HEK293 (cell line): ENCODE data around the gene GLIS1.

Experiments
- CTCF ChIA-PET: fragments of 350-600 bp; formaldehyde crosslinking; extraction: SDS; loops from one replicate; lab custom pipeline; 2021; ENCODE audit warnings: antibody characterized with exemption; lab: Yijun Ruan, JAX
- POLR2A ChIA-PET: fragments of 300-600 bp; formaldehyde crosslinking; extraction: SDS; loops from one replicate; lab custom pipeline; 2020; ENCODE audit warnings: antibody characterized with exemption, inconsistent platforms; lab: Yijun Ruan, JAX
- H3K27ac ChIP-seq: fragments of 200-500 bp; sonication (Bioruptor generic); 2 replicates; pipeline ENCODE4 v1.5.1; 2014; ENCODE audit warnings: low read depth, low read length, control low read depth, inconsistent platforms; ENCODE audit errors: extremely low read depth
- H3K36me3 ChIP-seq, 2 experiments: fragments of 200-500 bp in 1 of 2; sonication (Bioruptor generic) in 1 of 2; 1 replicate in 1 of 2; 2 replicates in 1 of 2; pipeline ENCODE4 v1.5.1; 2014 to 2017; ENCODE audit warnings: inconsistent platforms in 2 of 2, low read length in 2 of 2; ENCODE audit not compliant: control insufficient read depth in 2 of 2, insufficient read depth in 1 of 2
- H3K4me1 ChIP-seq: fragments of 200-500 bp; sonication (Bioruptor generic); 2 replicates; pipeline ENCODE4 v1.5.1; 2014; ENCODE audit warnings: mild to moderate bottlenecking, low read length, inconsistent platforms; ENCODE audit not compliant: control insufficient read depth, insufficient read depth
- H3K4me3 ChIP-seq: 2 replicates; pipeline ENCODE4 v1.5.1; 2011; ENCODE audit warnings: low read depth, mild to moderate bottlenecking, control low read depth, low read length, moderate library complexity
- H3K9me3 ChIP-seq: fragments of 200-500 bp; sonication (Bioruptor generic); 2 replicates; pipeline ENCODE4 v1.5.1; 2014; ENCODE audit warnings: low read depth, low read length, inconsistent platforms; ENCODE audit not compliant: control insufficient read depth, insufficient read depth
- BCL6B ChIP-seq: fragments of 450-650 bp; formaldehyde crosslinking; IDR thresholded peaks from 2 replicates; pipeline ENCODE4 v1.5.1; 2017; ENCODE audit warnings: missing biosample characterization, missing genetic modification characterization
- GLI4 ChIP-seq: fragments of 450-650 bp; formaldehyde crosslinking; IDR thresholded peaks from 2 replicates; pipeline ENCODE4 v1.5.1; 2016; ENCODE audit warnings: missing biosample characterization, missing genetic modification characterization
- HOXD13 ChIP-seq: sonication (generic); formaldehyde crosslinking; IDR thresholded peaks from 2 replicates; pipeline ENCODE4 v1.8.0; 2022; ENCODE audit warnings: missing genetic modification reagents, borderline replicate concordance
- KLF1 ChIP-seq: fragments of 450-650 bp; formaldehyde crosslinking; IDR thresholded peaks from 2 replicates; pipeline ENCODE4 v1.5.1; 2016; ENCODE audit warnings: missing biosample characterization, missing genetic modification characterization
- MZF1 ChIP-seq: fragments of 450-650 bp; formaldehyde crosslinking; IDR thresholded peaks from 2 replicates; pipeline ENCODE4 v1.5.1; 2017; ENCODE audit warnings: missing biosample characterization, missing genetic modification characterization, borderline replicate concordance
- ZBTB44 ChIP-seq: fragments of 450-650 bp; IDR thresholded peaks from 2 replicates; pipeline ENCODE4 v1.5.1; 2018; ENCODE audit warnings: missing biosample characterization, mild to moderate bottlenecking, missing genetic modification characterization
- ZEB2 ChIP-seq: fragments of 450-650 bp; formaldehyde crosslinking; IDR thresholded peaks from 2 replicates; pipeline ENCODE4 v1.5.1; 2016; ENCODE audit warnings: missing biosample characterization, missing genetic modification characterization
- ZNF10 ChIP-seq: fragments of 450-650 bp; formaldehyde crosslinking; IDR thresholded peaks from 2 replicates; pipeline ENCODE4 v1.5.1; 2017; ENCODE audit warnings: missing biosample characterization, missing genetic modification characterization
- ZNF132 ChIP-seq: fragments of 450-650 bp; formaldehyde crosslinking; IDR thresholded peaks from 2 replicates; pipeline ENCODE4 v1.5.1; 2017; ENCODE audit warnings: missing biosample characterization, missing genetic modification characterization, borderline replicate concordance
- ZNF138 ChIP-seq: fragments of 450-650 bp; formaldehyde crosslinking; IDR thresholded peaks from 2 replicates; pipeline ENCODE4 v1.5.1; 2016; ENCODE audit warnings: missing biosample characterization, missing genetic modification characterization, borderline replicate concordance
- ZNF146 ChIP-seq: fragments of 450-650 bp; formaldehyde crosslinking; IDR thresholded peaks from 2 replicates; pipeline ENCODE4 v1.5.1; 2016; ENCODE audit warnings: missing biosample characterization, missing genetic modification characterization
- ZNF174 ChIP-seq: fragments of 450-650 bp; formaldehyde crosslinking; IDR thresholded peaks from 2 replicates; pipeline ENCODE4 v1.5.0; 2017; ENCODE audit warnings: missing biosample characterization, mild to moderate bottlenecking, missing genetic modification characterization
- ZNF2 ChIP-seq: fragments of 450-650 bp; formaldehyde crosslinking; IDR thresholded peaks from 2 replicates; pipeline ENCODE4 v1.5.1; 2016; ENCODE audit warnings: missing biosample characterization, missing genetic modification characterization
- ZNF202 ChIP-seq: fragments of 450-650 bp; formaldehyde crosslinking; IDR thresholded peaks from 2 replicates; pipeline ENCODE4 v1.5.1; 2016; ENCODE audit warnings: missing biosample characterization, missing genetic modification characterization, borderline replicate concordance
- ZNF362 ChIP-seq: fragments of 450-650 bp; formaldehyde crosslinking; IDR thresholded peaks from 2 replicates; pipeline ENCODE4 v1.5.1; 2016; ENCODE audit warnings: missing biosample characterization, missing genetic modification characterization
- ZNF394 ChIP-seq: fragments of 450-650 bp; formaldehyde crosslinking; IDR thresholded peaks from 2 replicates; pipeline ENCODE4 v1.5.1; 2016; ENCODE audit warnings: missing biosample characterization, missing genetic modification characterization, mild to moderate bottlenecking, moderate library complexity, borderline replicate concordance
- ZNF510 ChIP-seq: fragments of 450-650 bp; formaldehyde crosslinking; IDR thresholded peaks from 2 replicates; pipeline ENCODE4 v1.5.1; 2018; ENCODE audit warnings: mild to moderate bottlenecking, missing genetic modification characterization, missing biosample characterization; ENCODE audit not compliant: insufficient replicate concordance
- ZNF561 ChIP-seq: fragments of 450-650 bp; IDR thresholded peaks from 2 replicates; pipeline ENCODE4 v1.5.1; 2018; ENCODE audit warnings: missing biosample characterization, missing genetic modification characterization, borderline replicate concordance
- ZNF623 ChIP-seq: fragments of 450-650 bp; formaldehyde crosslinking; IDR thresholded peaks from 2 replicates; pipeline ENCODE4 v1.5.1; 2016; ENCODE audit warnings: missing biosample characterization, missing genetic modification characterization
- ZNF639 ChIP-seq: fragments of 450-650 bp; formaldehyde crosslinking; IDR thresholded peaks from 2 replicates; pipeline ENCODE4 v1.5.1; 2016; ENCODE audit warnings: missing biosample characterization, missing genetic modification characterization
- ZNF654 ChIP-seq: fragments of 450-650 bp; formaldehyde crosslinking; IDR thresholded peaks from 2 replicates; pipeline ENCODE4 v1.5.1; 2016; ENCODE audit warnings: low read depth, missing biosample characterization, missing genetic modification characterization
- ZNF660 ChIP-seq: fragments of 450-650 bp; IDR thresholded peaks from 2 replicates; pipeline ENCODE4 v1.5.1; 2018; ENCODE audit warnings: missing biosample characterization, mild to moderate bottlenecking, missing genetic modification characterization
- ZNF664 ChIP-seq: fragments of 450-650 bp; formaldehyde crosslinking; IDR thresholded peaks from 2 replicates; pipeline ENCODE4 v1.5.1; 2016; ENCODE audit warnings: missing biosample characterization, missing genetic modification characterization
- ZNF677 ChIP-seq: fragments of 450-650 bp; IDR thresholded peaks from 2 replicates; pipeline ENCODE4 v1.5.0; 2018; ENCODE audit warnings: missing biosample characterization, mild to moderate bottlenecking, missing genetic modification characterization, moderate library complexity
- ZNF768 ChIP-seq: fragments of 450-650 bp; formaldehyde crosslinking; IDR thresholded peaks from 2 replicates; pipeline ENCODE4 v1.5.1; 2018; ENCODE audit warnings: missing biosample characterization, mild to moderate bottlenecking, missing genetic modification characterization
- ZSCAN4 ChIP-seq: fragments of 450-650 bp; formaldehyde crosslinking; IDR thresholded peaks from 2 replicates; pipeline ENCODE4 v1.5.1; 2017; ENCODE audit warnings: missing biosample characterization, missing genetic modification characterization

The GLIS1 gene

GRCh38 chr1:53468374-53468773 is 270.6 kb downstream of the GLIS1 start:
- no peaks in the 10 kb centered on the region for H3K36me3 ChIP-seq
- no peak overlapping the region for H3K4me3 ChIP-seq
- no peaks in the 10 kb centered on the region for H3K4me1 ChIP-seq
- POLR2A ChIA-PET = no interaction called here
- H3K27ac ChIP-seq = no peak overlapping the region
- H3K9me3 ChIP-seq = no peaks in the 10 kb centered on the region
- no peak for TF ChIP-seq ZNF202
- no peak for TF ChIP-seq ZNF561 (tag by site-specific recombination)
- TF ChIP-seq HOXD13 (CRISPR knock-in tag) = no peak
- no peak for TF ChIP-seq ZNF677 (tag by site-specific recombination)
- TF ChIP-seq ZNF132 (tag by site-specific recombination) = no peak
- TF ChIP-seq BCL6B (tag by site-specific recombination) = no peak
- no peak for TF ChIP-seq ZNF623
- no peak for TF ChIP-seq ZNF639 (tag by site-specific recombination)
- no peak for TF ChIP-seq ZNF138 (tag by site-specific recombination)
- no peak for TF ChIP-seq ZNF362
- no peak for TF ChIP-seq ZBTB44 (tag by site-specific recombination)
- TF ChIP-seq MZF1 (tag by site-specific recombination) = no peak
- no peak for TF ChIP-seq ZNF664
- no peak for TF ChIP-seq KLF1
- no peak for TF ChIP-seq ZNF394 (tag by site-specific recombination)
- TF ChIP-seq, all 188 proteins: peak for 0
- CTCF ChIA-PET = interaction anchor here (0.9 to 1.3 kb wide), 3 partner anchors 18 to 55 kb away, joined by 3 to 5 read pairs (median 4); no protein-coding TSS in a partner anchor

- CTCF ChIA-PET = interaction anchor here (0.7 to 1.6 kb wide), 4 partner anchors 16 to 19 kb away, joined by 3 to 5 read pairs (median 3); no protein-coding TSS in a partner anchor
- POLR2A ChIA-PET = no interaction called here
- Histone ChIP-seq H3K4me3 (no peak overlapping the region), H3K4me1 (no peaks in the 10 kb centered on the region), H3K27ac (no peak overlapping the region), H3K9me3 (no peaks in the 10 kb centered on the region), H3K36me3 (no peaks in the 10 kb centered on the region)
- TF ChIP-seq ZNF2 (tag by site-specific recombination) (no peak), ZSCAN4 (tag by site-specific recombination) (no peak), ZNF660 (tag by site-specific recombination) (no peak), ZNF510 (tag by site-specific recombination) (no peak), ZNF654 (tag by site-specific recombination) (no peak), ZNF768 (tag by site-specific recombination) (no peak), MZF1 (tag by site-specific recombination) (no peak), ZNF146 (tag by site-specific recombination) (no peak), ZNF10 (tag by site-specific recombination) (no peak), ZEB2 (tag by site-specific recombination) (no peak), GLI4 (tag by site-specific recombination) (no peak), ZNF174 (tag by site-specific recombination) (no peak)
These were observed 271.6 kb downstream of the GLIS1 start for GRCh38 chr1:53467391-53467790.
